ENCODE results near the gene SYVN1. TPM values are rescaled to one million over a fixed set of nuclear protein-coding genes. Genes with fewer than 3 reads are reported as not detected.

Gene SYVN1
- total and polyA plus RNA-seq, 10 of the 15 experiments (the other 5 are each of a cell fraction or from before 2014, with no cell fraction given), result 0.79 to 63.6 (median 20.1) TPM

DNA sequence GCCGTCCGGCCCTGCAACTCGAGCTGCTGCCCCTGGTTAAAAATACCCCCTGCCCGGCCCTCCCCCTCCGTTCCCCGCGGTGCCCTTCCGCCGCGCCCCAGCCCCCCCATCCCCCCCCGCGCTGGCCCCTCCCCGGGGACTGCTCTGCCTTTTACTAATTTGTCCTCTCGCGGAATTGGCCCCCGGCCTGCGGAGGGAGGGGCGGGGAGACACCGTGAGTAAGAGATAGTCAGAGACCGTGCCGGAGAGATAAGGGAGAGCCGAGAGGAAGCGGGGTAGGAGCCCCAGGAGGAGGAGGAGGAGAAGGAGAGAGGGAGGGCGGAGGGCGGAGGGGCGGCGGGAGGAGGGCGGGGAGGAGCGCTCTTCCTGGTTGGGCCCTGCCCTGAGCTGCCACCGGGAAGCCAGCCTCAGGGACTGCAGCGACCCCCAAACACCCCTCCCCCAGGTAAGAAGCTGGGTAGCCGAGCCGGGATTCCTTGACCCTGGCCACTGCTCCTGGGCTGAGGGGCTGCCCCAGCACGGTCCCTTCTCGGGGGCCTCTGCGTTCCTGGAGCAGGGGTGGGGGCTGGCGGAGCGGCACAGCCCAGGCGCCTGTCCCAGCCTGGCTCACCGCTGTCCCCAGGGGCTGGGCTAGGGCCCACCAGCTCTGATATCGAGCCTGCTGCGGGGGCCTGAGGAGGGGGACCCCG lies 47.4 kb upstream of the SYVN1 start, which contains the start of gene CAPN1:
TSS of gene CAPN1 (plus strand) at position 360 of the 689 bp plus-strand sequence. CDS start 774 bp downstream, outside the sequence.
- POLR2A ChIA-PET, result interaction anchor here (0.6 to 2.2 kb wide), 10 partner anchors 47 to 459 kb away, joined by 3 to 9 read pairs (median 4); partner anchors contain the start of genes ARL2, FAU, MRPL49 and NRXN2
- Histone ChIP-seq H3K4me3 (peak within 1 kb of the TSS; percentile 100), H3K4me1 (ENCODE audit: control insufficient read depth, insufficient read depth, low read length) (peaks cover 6% of the 10 kb centered on the region; the same call in 1 of the 2 replicates), H3K36me3 (ENCODE audit: control insufficient read depth in 2 of 2, insufficient read depth in 2 of 2, low read length in 1 of 2) (peaks cover 0 to 3% of the 10 kb centered on the region in 2 experiments; a peak in 2 of 4 replicates), H3K4me2 (ENCODE audit: control insufficient read depth, insufficient read depth) (peak within 1 kb of the TSS; percentile 87), H3K79me2 (ENCODE audit: control insufficient read depth, insufficient read depth, low read length) (peaks cover 26% of the 10 kb centered on the region), H3K9me3 (replicated peaks; ENCODE audit: control insufficient read depth, insufficient read depth, low read length) (no peaks in the 10 kb centered on the region), H3K9ac (ENCODE audit: control insufficient read depth, insufficient read depth, low read length) (peak within 1 kb of the TSS; percentile 89), H3K27me3 (replicated peaks in 1 of 2; ENCODE audit: control insufficient read depth in 2 of 2, insufficient read depth in 2 of 2, low read length in 1 of 2) (no peaks in the 10 kb centered on the region), H3K27ac (ENCODE audit: control insufficient read depth, insufficient read depth) (peak within 1 kb of the TSS; percentile 93), H4K20me1 (ENCODE audit: control insufficient read depth, insufficient read depth) (no peaks in the 10 kb centered on the region), H2AFZ (ENCODE audit: control insufficient read depth, low read depth, low read length) (peak within 1 kb of the TSS; percentile 89)
- ATAC-seq, result peak; percentile 70
- in situ Hi-C loops (cut with MboI), result no loop called here
- CTCF ChIA-PET, result interaction anchor here (0.5 to 5.6 kb wide), 26 partner anchors 9 to 337 kb away, joined by 3 to 93 read pairs (median 4); partner anchors contain the start of genes CDC42BPG, CDC42EP2, FAU and MRPL49
- SMC1A ChIA-PET (ENCODE audit: uncharacterized antibody, unreplicated experiment), result interaction anchor here (0.7 to 3.7 kb wide), 6 partner anchors 46 to 150 kb away, joined by 3 to 27 read pairs (median 7); partner anchors contain the start of genes FAU, MRPL49 and TM7SF2
- DNase-seq (ENCODE audit: low read depth, low spot score), result peak; percentile 49
- intact Hi-C loops (cut with micrococcal nuclease; ENCODE audit: unreplicated experiment), result loop anchor here (5.0 kb wide), 3 partner anchors 49 to 169 kb away; partner anchors contain the start of genes ARL2, SYVN1 and TM7SF2
- BruUV-seq (replicated peaks), result no TSS peak
- RAD21 ChIA-PET (ENCODE audit: unreplicated experiment), result interaction anchor here (1.1 to 4.6 kb wide), 13 partner anchors 44 to 334 kb away, joined by 3 to 59 read pairs (median 5); partner anchors contain the start of genes CDC42EP2, DPF2, FAU and MRPL49
- under 1% methylated on average over 31 of the region's 43 CpGs for WGBS (ENCODE audit: insufficient coverage, insufficient replicate concordance, low lambda C conversion rate, missing lambda C conversion rate)
- no peak for FAIRE-seq
- TF ChIP-seq, protein P1, sequence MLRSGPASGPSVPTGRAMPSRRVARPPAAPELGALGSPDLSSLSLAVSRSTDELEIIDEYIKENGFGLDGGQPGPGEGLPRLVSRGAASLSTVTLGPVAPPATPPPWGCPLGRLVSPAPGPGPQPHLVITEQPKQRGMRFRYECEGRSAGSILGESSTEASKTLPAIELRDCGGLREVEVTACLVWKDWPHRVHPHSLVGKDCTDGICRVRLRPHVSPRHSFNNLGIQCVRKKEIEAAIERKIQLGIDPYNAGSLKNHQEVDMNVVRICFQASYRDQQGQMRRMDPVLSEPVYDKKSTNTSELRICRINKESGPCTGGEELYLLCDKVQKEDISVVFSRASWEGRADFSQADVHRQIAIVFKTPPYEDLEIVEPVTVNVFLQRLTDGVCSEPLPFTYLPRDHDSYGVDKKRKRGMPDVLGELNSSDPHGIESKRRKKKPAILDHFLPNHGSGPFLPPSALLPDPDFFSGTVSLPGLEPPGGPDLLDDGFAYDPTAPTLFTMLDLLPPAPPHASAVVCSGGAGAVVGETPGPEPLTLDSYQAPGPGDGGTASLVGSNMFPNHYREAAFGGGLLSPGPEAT (IDR thresholded peaks at IDR 0.05; ENCODE audit: low read depth), result 0 out of 2 replicates have a peak, but pooled peaks have one; percentile 12
- TF ChIP-seq PAX8 (IDR thresholded peaks at IDR 0.05), result no peak
- no peak for TF ChIP-seq ESRRA (IDR thresholded peaks at IDR 0.05; ENCODE audit: low read length)
- no peak for TF ChIP-seq POLR2AphosphoS5 (IDR thresholded peaks at IDR 0.05; ENCODE audit: low read length)
- no peak for TF ChIP-seq NR2C2 (IDR thresholded peaks at IDR 0.05; ENCODE audit: borderline replicate concordance, control insufficient read depth, insufficient read length, low read depth)
- TF ChIP-seq, protein P2, sequence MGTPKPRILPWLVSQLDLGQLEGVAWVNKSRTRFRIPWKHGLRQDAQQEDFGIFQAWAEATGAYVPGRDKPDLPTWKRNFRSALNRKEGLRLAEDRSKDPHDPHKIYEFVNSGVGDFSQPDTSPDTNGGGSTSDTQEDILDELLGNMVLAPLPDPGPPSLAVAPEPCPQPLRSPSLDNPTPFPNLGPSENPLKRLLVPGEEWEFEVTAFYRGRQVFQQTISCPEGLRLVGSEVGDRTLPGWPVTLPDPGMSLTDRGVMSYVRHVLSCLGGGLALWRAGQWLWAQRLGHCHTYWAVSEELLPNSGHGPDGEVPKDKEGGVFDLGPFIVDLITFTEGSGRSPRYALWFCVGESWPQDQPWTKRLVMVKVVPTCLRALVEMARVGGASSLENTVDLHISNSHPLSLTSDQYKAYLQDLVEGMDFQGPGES (IDR thresholded peaks at IDR 0.05), result no peak
- no peak for TF ChIP-seq ZNF384 (IDR thresholded peaks at IDR 0.05; ENCODE audit: borderline replicate concordance, low read depth, low read length)
- no peak for TF ChIP-seq ZNF592 (IDR thresholded peaks at IDR 0.05)
- 0 out of 2 replicates have a peak, but pooled peaks have one; percentile 29 for TF ChIP-seq STAT1 (conservative IDR thresholded peaks at IDR 0.05)
- no peak for TF ChIP-seq SP1 (IDR thresholded peaks at IDR 0.05; ENCODE audit: low read depth, low read length)
- peak; percentile 65; the same call in 1 of the 2 replicates for TF ChIP-seq ZNF207 (IDR thresholded peaks at IDR 0.05; ENCODE audit: borderline replicate concordance)
- no peak for TF ChIP-seq ZBED1 (IDR thresholded peaks at IDR 0.05; ENCODE audit: borderline replicate concordance)
